Measurements from ENCODE around the gene BLOC1S3.

DNA sequence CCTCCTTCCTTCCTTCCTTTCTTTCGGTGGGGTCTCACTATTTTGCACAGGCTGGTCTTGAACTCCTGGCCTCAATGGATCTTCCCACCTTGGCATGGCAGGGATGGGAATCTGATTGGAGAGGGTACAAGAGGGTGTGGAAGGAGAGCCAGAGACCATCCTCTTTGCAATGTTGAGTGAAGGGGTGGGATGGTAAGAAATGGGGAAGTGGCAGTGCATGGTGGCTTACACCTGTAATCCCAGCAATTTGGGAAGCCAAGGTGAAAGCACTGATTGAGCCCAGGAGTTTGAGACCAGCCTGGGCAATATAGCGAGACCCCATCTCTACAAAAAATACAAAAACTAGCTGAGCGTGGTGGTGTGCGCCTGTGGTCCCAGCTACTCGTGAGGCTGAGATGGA is 5.5 kb downstream of the BLOC1S3 start:
- TF ChIP-seq, protein P1, sequence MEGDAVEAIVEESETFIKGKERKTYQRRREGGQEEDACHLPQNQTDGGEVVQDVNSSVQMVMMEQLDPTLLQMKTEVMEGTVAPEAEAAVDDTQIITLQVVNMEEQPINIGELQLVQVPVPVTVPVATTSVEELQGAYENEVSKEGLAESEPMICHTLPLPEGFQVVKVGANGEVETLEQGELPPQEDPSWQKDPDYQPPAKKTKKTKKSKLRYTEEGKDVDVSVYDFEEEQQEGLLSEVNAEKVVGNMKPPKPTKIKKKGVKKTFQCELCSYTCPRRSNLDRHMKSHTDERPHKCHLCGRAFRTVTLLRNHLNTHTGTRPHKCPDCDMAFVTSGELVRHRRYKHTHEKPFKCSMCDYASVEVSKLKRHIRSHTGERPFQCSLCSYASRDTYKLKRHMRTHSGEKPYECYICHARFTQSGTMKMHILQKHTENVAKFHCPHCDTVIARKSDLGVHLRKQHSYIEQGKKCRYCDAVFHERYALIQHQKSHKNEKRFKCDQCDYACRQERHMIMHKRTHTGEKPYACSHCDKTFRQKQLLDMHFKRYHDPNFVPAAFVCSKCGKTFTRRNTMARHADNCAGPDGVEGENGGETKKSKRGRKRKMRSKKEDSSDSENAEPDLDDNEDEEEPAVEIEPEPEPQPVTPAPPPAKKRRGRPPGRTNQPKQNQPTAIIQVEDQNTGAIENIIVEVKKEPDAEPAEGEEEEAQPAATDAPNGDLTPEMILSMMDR (IDR thresholded peaks at IDR 0.05; ENCODE audit: insufficient read depth, low read length, poor library complexity, severe bottlenecking): no peak
- TF ChIP-seq EZH2phosphoT487 (conservative IDR thresholded peaks at IDR 0.05; ENCODE audit: low read length): no peak

All from SU-DHL-6 (cell line).